ENCODE measurements around the gene LMOD1. TPM values are rescaled to one million over a fixed set of nuclear protein-coding genes. Genes with fewer than 3 reads are reported as not detected.

Gene LMOD1
- total RNA-seq, 1 donor from 2014 or later: 0.19 TPM

DNA sequence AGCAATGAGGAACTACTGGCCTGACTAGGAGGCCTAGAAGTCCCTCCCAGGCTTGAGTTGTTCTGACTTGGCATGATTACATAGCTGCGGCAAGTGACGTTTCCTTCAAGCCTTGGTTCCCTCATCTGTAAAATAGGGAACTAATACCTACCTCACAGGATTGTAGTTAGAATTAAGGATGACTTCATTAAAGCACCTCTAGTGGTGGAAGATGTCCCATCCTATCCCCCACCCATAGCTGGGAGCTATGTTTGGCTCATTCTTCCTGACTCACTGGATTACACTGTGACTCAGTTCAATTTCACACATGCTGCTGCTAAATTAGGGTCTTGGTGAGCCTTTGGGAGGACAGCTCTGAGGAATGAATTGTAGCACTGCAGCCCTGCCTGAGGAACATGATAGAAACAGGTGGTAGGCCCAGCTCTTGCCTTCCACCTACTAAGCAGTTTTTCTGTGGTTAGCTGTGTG lies 63.6 kb downstream of the LMOD1 start:
- Mint-ChIP-seq H3K4me1 (peaks cover 12% of the 10 kb centered on the region), H3K27ac (ENCODE audit: unreplicated experiment) (no peak overlapping the region), H3K36me3 (ENCODE audit: low read depth) (no peaks in the 10 kb centered on the region), H3K9me3 (no peaks in the 10 kb centered on the region), H3K4me3 (no peak overlapping the region), H3K27me3 (ENCODE audit: low read depth) (peaks cover 7% of the 10 kb centered on the region)
- no peak for DNase-seq (ENCODE audit: low read depth, low spot score)
- TF ChIP-seq, protein P1, sequence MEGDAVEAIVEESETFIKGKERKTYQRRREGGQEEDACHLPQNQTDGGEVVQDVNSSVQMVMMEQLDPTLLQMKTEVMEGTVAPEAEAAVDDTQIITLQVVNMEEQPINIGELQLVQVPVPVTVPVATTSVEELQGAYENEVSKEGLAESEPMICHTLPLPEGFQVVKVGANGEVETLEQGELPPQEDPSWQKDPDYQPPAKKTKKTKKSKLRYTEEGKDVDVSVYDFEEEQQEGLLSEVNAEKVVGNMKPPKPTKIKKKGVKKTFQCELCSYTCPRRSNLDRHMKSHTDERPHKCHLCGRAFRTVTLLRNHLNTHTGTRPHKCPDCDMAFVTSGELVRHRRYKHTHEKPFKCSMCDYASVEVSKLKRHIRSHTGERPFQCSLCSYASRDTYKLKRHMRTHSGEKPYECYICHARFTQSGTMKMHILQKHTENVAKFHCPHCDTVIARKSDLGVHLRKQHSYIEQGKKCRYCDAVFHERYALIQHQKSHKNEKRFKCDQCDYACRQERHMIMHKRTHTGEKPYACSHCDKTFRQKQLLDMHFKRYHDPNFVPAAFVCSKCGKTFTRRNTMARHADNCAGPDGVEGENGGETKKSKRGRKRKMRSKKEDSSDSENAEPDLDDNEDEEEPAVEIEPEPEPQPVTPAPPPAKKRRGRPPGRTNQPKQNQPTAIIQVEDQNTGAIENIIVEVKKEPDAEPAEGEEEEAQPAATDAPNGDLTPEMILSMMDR (conservative IDR thresholded peaks at IDR 0.05): no peak

DNA sequence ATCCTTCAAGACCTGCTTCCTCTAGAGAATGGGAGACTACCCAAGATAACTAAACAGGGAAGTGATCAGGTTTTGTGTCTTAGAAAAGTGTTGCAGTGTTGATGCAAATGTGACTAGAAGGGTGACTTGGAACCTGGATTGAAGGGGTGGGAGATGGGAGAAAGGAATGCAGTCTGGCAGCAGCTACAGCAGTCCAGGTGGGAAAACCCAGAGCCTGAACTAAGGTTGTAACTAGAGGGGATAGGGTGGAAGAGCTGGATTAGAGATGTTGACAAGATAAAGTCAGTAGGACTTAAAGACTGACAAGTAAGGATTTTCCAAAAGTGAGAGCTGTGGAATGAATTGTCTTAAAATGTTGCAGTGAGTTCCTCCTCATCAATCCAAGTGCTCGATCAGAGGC lies 64.7 kb downstream of the LMOD1 start:
- Mint-ChIP-seq H3K36me3 (ENCODE audit: low read depth) (no peaks in the 10 kb centered on the region), H3K9me3 (no peaks in the 10 kb centered on the region), H3K4me1 (peaks cover 3% of the 10 kb centered on the region), H3K27me3 (ENCODE audit: low read depth) (peaks cover 2% of the 10 kb centered on the region), H3K27ac (ENCODE audit: unreplicated experiment) (no peak overlapping the region), H3K4me3 (peak overlapping the region; percentile 15)
- TF ChIP-seq, protein P1 (conservative IDR thresholded peaks at IDR 0.05): no peak
- no peak for DNase-seq (ENCODE audit: low read depth, low spot score)

DNA sequence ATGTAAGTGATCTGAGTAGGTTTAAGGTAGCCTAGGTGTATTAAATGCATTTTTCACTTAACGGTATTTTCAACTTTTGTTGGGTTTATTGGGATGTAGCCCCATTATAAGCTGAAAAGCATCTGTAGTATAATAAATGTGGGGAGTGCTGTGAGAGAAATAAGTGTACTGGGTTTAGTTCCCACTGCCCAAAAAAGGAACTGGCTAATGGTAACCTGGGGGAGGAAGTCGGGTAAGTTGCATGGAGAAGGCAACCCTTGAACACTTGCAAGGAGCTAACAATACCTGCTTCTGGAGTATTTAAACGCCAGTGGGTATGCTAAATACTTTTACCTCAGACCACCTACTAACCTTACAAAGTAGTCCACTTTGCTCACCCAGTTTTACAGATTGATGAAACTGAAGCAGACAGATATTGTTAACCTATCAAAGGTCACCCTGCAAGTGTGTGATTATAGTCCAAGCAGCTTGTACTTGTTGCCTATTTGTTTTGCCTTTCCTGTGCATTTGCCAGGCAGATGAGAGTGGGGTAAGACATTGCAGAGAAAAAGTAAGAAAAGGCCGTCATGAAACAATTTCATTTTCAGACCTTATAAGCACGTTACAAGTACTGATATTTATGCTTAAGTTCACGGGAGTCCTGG lies 65.3 kb downstream of the LMOD1 start:
- no peak for DNase-seq (ENCODE audit: low read depth, low spot score)
- H3K36me3 Mint-ChIP-seq (ENCODE audit: low read depth): peaks cover 2% of the 10 kb centered on the region
- TF ChIP-seq, protein P1 (conservative IDR thresholded peaks at IDR 0.05): no peak
- H3K4me1 Mint-ChIP-seq: peaks cover 6% of the 10 kb centered on the region
- H3K9me3 Mint-ChIP-seq: no peaks in the 10 kb centered on the region
- H3K27me3 Mint-ChIP-seq (ENCODE audit: low read depth): peaks cover 2% of the 10 kb centered on the region
- H3K4me3 Mint-ChIP-seq: peak overlapping the region; percentile 15
- H3K27ac Mint-ChIP-seq (ENCODE audit: unreplicated experiment): no peak overlapping the region

DNA sequence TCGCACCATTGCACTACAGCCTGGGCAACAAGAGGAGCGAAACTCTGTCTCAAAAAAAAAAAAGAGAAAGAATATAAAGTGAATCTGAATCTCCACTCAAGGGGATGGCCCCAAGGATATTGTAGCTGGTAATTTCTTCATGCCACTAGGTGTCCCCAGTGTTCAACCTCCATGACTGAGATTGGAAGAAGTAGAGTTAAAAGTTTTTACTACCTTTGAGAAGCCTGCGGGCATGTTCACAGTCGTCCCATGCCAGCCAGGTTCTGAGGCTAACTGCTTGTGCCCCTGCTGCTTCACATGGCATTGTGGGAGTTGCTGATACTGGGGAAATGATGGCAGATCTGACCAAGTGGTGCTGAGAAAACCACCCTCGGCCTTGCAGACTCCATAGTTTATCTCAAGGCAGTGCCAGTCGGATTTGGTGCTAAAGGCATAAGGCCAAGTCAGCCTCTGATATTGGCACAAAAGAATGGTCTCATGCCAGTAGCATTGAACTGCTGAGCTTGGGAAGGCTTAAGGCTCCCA lies 68.4 kb downstream of the LMOD1 start:
- no peaks in the 10 kb centered on the region for H3K9me3 Mint-ChIP-seq
- no peak for DNase-seq (ENCODE audit: low read depth, low spot score)
- H3K27ac Mint-ChIP-seq (ENCODE audit: unreplicated experiment): no peak overlapping the region
- peaks cover 15% of the 10 kb centered on the region for H3K36me3 Mint-ChIP-seq (ENCODE audit: low read depth)
- peaks cover 11% of the 10 kb centered on the region for H3K4me1 Mint-ChIP-seq
- no peaks in the 10 kb centered on the region for H3K27me3 Mint-ChIP-seq (ENCODE audit: low read depth)
- peak overlapping the region; percentile 26 for H3K4me3 Mint-ChIP-seq
- TF ChIP-seq, protein P1 (conservative IDR thresholded peaks at IDR 0.05): peak; percentile 76

DNA sequence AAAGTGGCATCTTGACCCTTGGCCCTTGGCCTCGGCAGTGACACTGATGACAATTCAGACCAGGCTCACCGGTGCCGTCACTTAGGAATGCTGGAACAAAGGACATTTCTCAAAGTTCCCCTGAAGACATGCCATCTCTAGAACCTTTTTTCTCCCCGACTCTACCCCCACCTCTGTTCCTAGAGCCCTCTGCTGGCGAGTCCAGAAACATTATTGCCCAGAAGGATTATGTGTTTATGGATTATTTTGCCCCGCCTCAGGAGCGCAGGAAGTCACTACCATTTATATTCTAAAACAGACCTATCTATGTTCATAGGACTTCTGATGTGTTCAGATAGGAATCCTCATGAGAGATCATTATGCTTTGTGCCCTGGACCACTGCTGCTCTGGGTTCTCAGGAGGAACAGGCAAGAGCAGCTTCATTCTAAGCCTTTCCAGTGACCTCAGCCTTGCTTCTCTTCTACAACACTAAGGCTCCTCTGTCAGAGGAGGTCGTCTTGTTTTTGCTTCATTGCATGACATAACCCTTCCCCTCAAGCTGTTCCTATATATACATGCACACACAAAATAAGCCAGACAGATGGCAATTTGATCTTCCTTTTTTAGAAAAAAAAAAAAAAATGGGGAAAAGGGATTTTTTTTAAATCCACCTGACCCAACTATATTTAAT lies 70.1 kb downstream of the LMOD1 start:
- TF ChIP-seq, protein P1 (conservative IDR thresholded peaks at IDR 0.05): peak; percentile 51
- H3K27ac Mint-ChIP-seq (ENCODE audit: unreplicated experiment): no peak overlapping the region
- H3K9me3 Mint-ChIP-seq: no peaks in the 10 kb centered on the region
- no peaks in the 10 kb centered on the region for H3K27me3 Mint-ChIP-seq (ENCODE audit: low read depth)
- H3K4me1 Mint-ChIP-seq: peaks cover 11% of the 10 kb centered on the region
- peaks cover 28% of the 10 kb centered on the region for H3K36me3 Mint-ChIP-seq (ENCODE audit: low read depth)
- H3K4me3 Mint-ChIP-seq: no peak overlapping the region
- DNase-seq (ENCODE audit: low read depth, low spot score): no peak
